GM04503 (cell line): ENCODE measurements around the gene NAA40.

Experiments used
- DNase-seq: peaks from one replicate; pipeline ENCODE4 v3.0.0-alpha.2; 2012; ENCODE audit warnings: low read depth

NAA40 gene

GRCh38 chr11:63986932-63987513 is 48.2 kb downstream of the NAA40 start:
- DNase-seq: no peak

GRCh38 chr11:63991558-63991957 is 52.8 kb downstream of the NAA40 start:
- no peak for DNase-seq

GRCh38 chr11:63993100-63993499 is 54.3 kb downstream of the NAA40 start:
- no peak for DNase-seq

- no peak for DNase-seq
These were observed 55.2 kb downstream of the NAA40 start for GRCh38 chr11:63993993-63994392.

GRCh38 chr11:63996512-63996911 is 57.7 kb downstream of the NAA40 start:
- no peak for DNase-seq

- no peak for DNase-seq
These were observed 58.4 kb downstream of the NAA40 start for GRCh38 chr11:63997104-63997700.

- no peak for DNase-seq
These were observed 59.1 kb downstream of the NAA40 start for GRCh38 chr11:63997801-63998337.

GRCh38 chr11:63998558-63999348 is 60.0 kb downstream of the NAA40 start:
- DNase-seq: no peak

- no peak for DNase-seq
These were observed 60.7 kb downstream of the NAA40 start for GRCh38 chr11:63999349-64000025.

GRCh38 chr11:64000026-64000739 is 61.4 kb downstream of the NAA40 start:
- no peak for DNase-seq

- no peak for DNase-seq
These were observed 62.1 kb downstream of the NAA40 start for GRCh38 chr11:64000740-64001483.

- DNase-seq: no peak
These were observed 63.0 kb downstream of the NAA40 start for GRCh38 chr11:64001484-64002420.

- DNase-seq: no peak
These were observed 65.2 kb downstream of the NAA40 start for GRCh38 chr11:64003807-64004589.

GRCh38 chr11:64004590-64004984 is 65.8 kb downstream of the NAA40 start:
- DNase-seq: no peak

GRCh38 chr11:64005691-64006090 is 66.9 kb downstream of the NAA40 start:
- no peak for DNase-seq

- no peak for DNase-seq
These were observed 67.6 kb downstream of the NAA40 start for GRCh38 chr11:64006398-64006797.
